Natural killer cell (primary cell): ENCODE data around the gene NANP. TPM values are rescaled to one million over a fixed set of nuclear protein-coding genes. Genes with fewer than 3 reads are reported as not detected.
"Not testable (repeated sequence)": the region's sequence is repeated elsewhere in the genome, so short reads cannot be mapped to it uniquely, and the experiment has no call there.

Source experiments
- ATAC-seq, 3 donors: fragments of 150-1000 bp in 2 of 3; fragments of 200-7000 bp in 1 of 3; cut with Tn5 transposase; 1 replicate in 1 of 3; 2 replicates in 2 of 3; pipeline ENCODE4 v1.10.0; 2021; ENCODE audit warnings: mild to moderate bottlenecking in 2 of 3, moderate library complexity in 2 of 3
- DNase-seq, 2 donors: peaks; one replicate each; pipeline versions ENCODE4 v3.0.0 to v3.0.0-alpha.2; 2013 to 2021; ENCODE audit warnings: mixed read lengths in 1 of 2
- H3K27ac ChIP-seq: one replicate; pipeline ENCODE4 v1.5.1; 2013; ENCODE audit warnings: mild to moderate bottlenecking, low read length
- H3K27me3 ChIP-seq: one replicate; pipeline ENCODE4 v1.6.1; 2013; ENCODE audit warnings: low read length; ENCODE audit not compliant: control insufficient read depth, insufficient read depth
- H3K36me3 ChIP-seq: one replicate; pipeline ENCODE4 v1.6.1; 2013; ENCODE audit warnings: low read length; ENCODE audit not compliant: control insufficient read depth, insufficient read depth
- H3K4me1 ChIP-seq: one replicate; pipeline ENCODE4 v1.6.1; 2013; ENCODE audit warnings: low read length; ENCODE audit not compliant: control insufficient read depth, insufficient read depth
- H3K4me3 ChIP-seq: one replicate; pipeline ENCODE4 v1.5.1; 2013; ENCODE audit warnings: low read length
- H3K9me3 ChIP-seq: one replicate; pipeline ENCODE4 v1.6.1; 2013; ENCODE audit warnings: low read length; ENCODE audit not compliant: control insufficient read depth, insufficient read depth
- H3K27ac Mint-ChIP-seq, 2 donors: one replicate each; pipeline ENCODE4 v1.8.0; 2022; ENCODE audit warnings: mild to moderate bottlenecking in 2 of 2, mixed read lengths in 2 of 2, moderate library complexity in 1 of 2
- H3K27me3 Mint-ChIP-seq, 2 donors: one replicate each; pipeline ENCODE4 v1.8.0; 2022; ENCODE audit warnings: low read depth in 2 of 2, mixed read lengths in 2 of 2
- H3K36me3 Mint-ChIP-seq: one replicate; pipeline ENCODE4 v1.8.0; 2022; ENCODE audit warnings: mixed read lengths
- H3K4me1 Mint-ChIP-seq, 2 donors: one replicate each; pipeline ENCODE4 v1.8.0; 2022; ENCODE audit warnings: mixed read lengths in 2 of 2
- H3K4me3 Mint-ChIP-seq: one replicate; pipeline ENCODE4 v1.8.0; 2022; ENCODE audit warnings: mild to moderate bottlenecking, moderate library complexity, mixed read lengths
- H3K9me3 Mint-ChIP-seq, 2 donors: one replicate each; pipeline ENCODE4 v1.8.0; 2022; ENCODE audit warnings: mixed read lengths in 2 of 2
- CTCF ChIP-seq: fragments of 200-600 bp; IDR thresholded peaks from one replicate; pipeline ENCODE4 v1.8.0; 2022; ENCODE audit warnings: antibody characterized with exemption
- WGBS: methylation state at CpG from one replicate; pipeline ENCODE4 v1.1.7; 2013; ENCODE audit warnings: missing lambda C conversion rate; ENCODE audit not compliant: insufficient coverage; 5-methylcytosine and 5-hydroxymethylcytosine counted together
- intact Hi-C: fragments of 100-400 bp; cut with micrococcal nuclease; formaldehyde crosslinking; loops from one replicate; pipeline ENCODE4 v1.14.2; 2022
- total RNA-seq, 4 donors: library from RNA; stranded (reverse); fragments of 120-200 nt in 1 of 4; gene quantifications; one replicate each; pipeline versions ENCODE4 v1.2.3 to v1.2.4, GENCODE V29; 2013 to 2022

The NANP gene
- total RNA-seq, 3 donors from 2014 or later (not counting 1 experiment from before 2014, with no cell fraction given): 3.1 to 4.0 (median 3.2) TPM

GRCh38 chr20:25632940-25633790, 9.4 kb upstream of the NANP start:
- intact Hi-C loops: no loop called here
- no peak overlapping the region for H3K4me3 Mint-ChIP-seq
- H3K4me1 ChIP-seq: no peaks in the 10 kb centered on the region
- H3K4me1 Mint-ChIP-seq: no peaks in the 10 kb centered on the region
- no peak for TF ChIP-seq CTCF
- no peak overlapping the region for H3K27ac ChIP-seq
- H3K9me3 ChIP-seq: no peaks in the 10 kb centered on the region
- peaks cover 0 to 5% of the 10 kb centered on the region in 2 donors for H3K9me3 Mint-ChIP-seq
- H3K27ac Mint-ChIP-seq: no peak overlapping the region
- no peak for DNase-seq
- peaks cover 5% of the 10 kb centered on the region for H3K36me3 Mint-ChIP-seq
- H3K27me3 ChIP-seq: no peaks in the 10 kb centered on the region
- H3K27me3 Mint-ChIP-seq: no peaks in the 10 kb centered on the region
- ATAC-seq: no peak
- H3K36me3 ChIP-seq: peaks cover 3% of the 10 kb centered on the region
- H3K4me3 ChIP-seq: no peak overlapping the region
- 84% methylated on average over 3 of the region's 5 CpGs for WGBS

GRCh38 chr20:25630615-25631014, 6.8 kb upstream of the NANP start:
- 100% methylated on average over 1 of the region's 2 CpGs for WGBS
- H3K27me3 ChIP-seq, H3K4me3 Mint-ChIP-seq, H3K27ac Mint-ChIP-seq, ATAC-seq, H3K27me3 Mint-ChIP-seq, DNase-seq, H3K4me1 Mint-ChIP-seq, H3K36me3 ChIP-seq, H3K4me1 ChIP-seq, intact Hi-C loops, H3K9me3 ChIP-seq, H3K4me3 ChIP-seq, H3K36me3 Mint-ChIP-seq, H3K27ac ChIP-seq, H3K9me3 Mint-ChIP-seq: not testable (repeated sequence)

- Histone ChIP-seq H3K27me3 (no peaks in the 10 kb centered on the region), H3K9me3 (no peaks in the 10 kb centered on the region), H3K36me3 (no peaks in the 10 kb centered on the region), H3K4me1 (no peaks in the 10 kb centered on the region), H3K27ac (no peak overlapping the region), H3K4me3 (no peak overlapping the region)
- DNase-seq: no peak
- no peak for TF ChIP-seq CTCF
- H3K4me1 Mint-ChIP-seq: no peaks in the 10 kb centered on the region
- no peak overlapping the region for H3K27ac Mint-ChIP-seq
- intact Hi-C loops: no loop called here
- H3K27me3 Mint-ChIP-seq: no peaks in the 10 kb centered on the region
- H3K4me3 Mint-ChIP-seq: no peak overlapping the region
- ATAC-seq: no peak
- H3K9me3 Mint-ChIP-seq: no peaks in the 10 kb centered on the region
- 90% methylated on average over 7 of the region's 8 CpGs for WGBS
- H3K36me3 Mint-ChIP-seq: no peaks in the 10 kb centered on the region
Observed at GRCh38 chr20:25629816-25630499, 6.1 kb upstream of the NANP start.

- no peak overlapping the region for H3K27ac Mint-ChIP-seq
- Histone ChIP-seq H3K36me3 (no peaks in the 10 kb centered on the region), H3K27me3 (no peaks in the 10 kb centered on the region), H3K9me3 (no peaks in the 10 kb centered on the region), H3K27ac (no peak overlapping the region), H3K4me1 (peaks cover 16% of the 10 kb centered on the region), H3K4me3 (no peak overlapping the region)
- intact Hi-C loops: no loop called here
- H3K27me3 Mint-ChIP-seq: no peaks in the 10 kb centered on the region
- no peak for TF ChIP-seq CTCF
- WGBS: 95% methylated on average over 9 of the region's 9 CpGs
- H3K4me3 Mint-ChIP-seq: no peak overlapping the region
- DNase-seq: no peak
- peaks cover 23 to 25% of the 10 kb centered on the region in 2 donors for H3K4me1 Mint-ChIP-seq
- no peaks in the 10 kb centered on the region for H3K36me3 Mint-ChIP-seq
- no peak for ATAC-seq
- no peaks in the 10 kb centered on the region for H3K9me3 Mint-ChIP-seq
Observed at GRCh38 chr20:25626779-25627178, 3.0 kb upstream of the NANP start.
